NCI-H526 (cell line): ENCODE data around the gene TEX53.
A peak's percentile ranks its signal among the peaks of the same experiment; 100 is the strongest.

Experiments
- DNase-seq, 2 experiments: peaks; one replicate each; lab custom pipeline; 2025; lab: John Stamatoyannopoulos, UW

TEX53 gene

GRCh38 chr9:114680259-114681001 lies 22.8 kb upstream of the TEX53 start:
- no peak for DNase-seq

- DNase-seq, result no peak
Measured at GRCh38 chr9:114678795-114679194, 21.2 kb upstream of the TEX53 start.

- no peak for DNase-seq
Measured at GRCh38 chr9:114678130-114678529, 20.5 kb upstream of the TEX53 start.

- no peak for DNase-seq
Measured at GRCh38 chr9:114677418-114677817, 19.8 kb upstream of the TEX53 start.

GRCh38 chr9:114676901-114677300 lies 19.3 kb upstream of the TEX53 start:
- DNase-seq, result no peak

GRCh38 chr9:114674798-114675540 lies 17.4 kb upstream of the TEX53 start:
- DNase-seq, result no peak

GRCh38 chr9:114674076-114674797 lies 16.6 kb upstream of the TEX53 start:
- DNase-seq, result no peak

- peak in 1 of 2 experiments; percentile 15 for DNase-seq
Measured at GRCh38 chr9:114671605-114672004, 14.0 kb upstream of the TEX53 start.

- peak; percentile 24 to 34 for DNase-seq
Measured at GRCh38 chr9:114669961-114670360, 12.4 kb upstream of the TEX53 start.

GRCh38 chr9:114668146-114668545 lies 10.5 kb upstream of the TEX53 start:
- DNase-seq, result no peak

- no peak for DNase-seq
Measured at GRCh38 chr9:114666851-114667250, 9.2 kb upstream of the TEX53 start.

GRCh38 chr9:114666401-114666800 lies 8.8 kb upstream of the TEX53 start:
- DNase-seq, result no peak

GRCh38 chr9:114664181-114664580 lies 6.6 kb upstream of the TEX53 start:
- no peak for DNase-seq

- DNase-seq, result peak in 1 of 2 experiments; percentile 62
Measured at GRCh38 chr9:114662081-114662989, 4.7 kb upstream of the TEX53 start.

- DNase-seq, result no peak
Measured at GRCh38 chr9:114656301-114656700, 1.3 kb downstream of the TEX53 start.

- no peak for DNase-seq
Measured at GRCh38 chr9:114655689-114656088, 1.9 kb downstream of the TEX53 start.

- peak; percentile 39 to 62 for DNase-seq
Measured at GRCh38 chr9:114653556-114654159, 3.9 kb downstream of the TEX53 start.

GRCh38 chr9:114652776-114653555 lies 4.6 kb downstream of the TEX53 start:
- no peak for DNase-seq

GRCh38 chr9:114643896-114644295 lies 13.7 kb downstream of the TEX53 start:
- no peak for DNase-seq

- DNase-seq, result no peak
Measured at GRCh38 chr9:114643001-114643400, 14.6 kb downstream of the TEX53 start.
